ENCODE measurements around the gene TRAF3IP3. TPM values are rescaled to one million over a fixed set of nuclear protein-coding genes. Genes with fewer than 3 reads are reported as not detected.
A peak's percentile ranks its signal among the peaks of the same experiment; 100 is the strongest.

TRAF3IP3 gene
- polyA plus RNA-seq, 1 of the 3 experiments (the other 2 are of a cell fraction): 0.31 TPM

GRCh38 chr1:209827384-209828262 is 71.8 kb downstream of the TRAF3IP3 start, which contains the start of gene UTP25 (continued):
- TF ChIP-seq SIN3A (IDR thresholded peaks at IDR 0.05; ENCODE audit: borderline replicate concordance, low read depth, low read length): peak; percentile 100

- 87% methylated on average over 2 of the region's 2 CpGs for whole genome bisulfite sequencing (ENCODE audit: low lambda C conversion rate)
- H3K27ac ChIP-seq (ENCODE audit: low read depth in 2 of 2, low read length in 1 of 2): peak overlapping the region in 1 of 2 experiments; percentile 98; a peak in 3 of 4 replicates
- no peak overlapping the region for H2AFZ ChIP-seq (ENCODE audit: low read depth)
- DNase-seq: no peak
- no peaks in the 10 kb centered on the region for H4K20me1 ChIP-seq (ENCODE audit: insufficient read depth)
- peak overlapping the region; percentile 49 for H3K4me2 ChIP-seq
- peak overlapping the region in 1 of 2 experiments; percentile 42; a peak in 2 of 4 replicates for H3K4me3 ChIP-seq (ENCODE audit: low read depth in 2 of 2, low read length in 1 of 2)
- peaks cover 2 to 37% of the 10 kb centered on the region in 2 experiments for H3K4me1 ChIP-seq (ENCODE audit: control insufficient read depth in 1 of 2, insufficient read depth in 2 of 2, low read depth in 1 of 2, low read length in 1 of 2)
- H3K9me3 ChIP-seq: no peaks in the 10 kb centered on the region
- H3K9me2 ChIP-seq: no peaks in the 10 kb centered on the region
- ChIA-PET CTCF (no interaction called here), POLR2A (no interaction called here)
- no peak for TF ChIP-seq GABPA (IDR thresholded peaks at IDR 0.05; ENCODE audit: low read depth)
- TF ChIP-seq, protein P1, sequence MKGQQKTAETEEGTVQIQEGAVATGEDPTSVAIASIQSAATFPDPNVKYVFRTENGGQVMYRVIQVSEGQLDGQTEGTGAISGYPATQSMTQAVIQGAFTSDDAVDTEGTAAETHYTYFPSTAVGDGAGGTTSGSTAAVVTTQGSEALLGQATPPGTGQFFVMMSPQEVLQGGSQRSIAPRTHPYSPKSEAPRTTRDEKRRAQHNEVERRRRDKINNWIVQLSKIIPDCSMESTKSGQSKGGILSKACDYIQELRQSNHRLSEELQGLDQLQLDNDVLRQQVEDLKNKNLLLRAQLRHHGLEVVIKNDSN (IDR thresholded peaks at IDR 0.05; ENCODE audit: borderline replicate concordance, low read depth): peak; percentile 49; the same call in 1 of the 2 replicates
- no peaks in the 10 kb centered on the region for H3K27me3 ChIP-seq (ENCODE audit: insufficient read depth)
- H3K79me2 ChIP-seq (ENCODE audit: insufficient read depth): peaks cover 58% of the 10 kb centered on the region
- H3K9ac ChIP-seq: peak overlapping the region; percentile 37; the same call in 1 of the 2 replicates
- peaks cover 46 to 49% of the 10 kb centered on the region in 2 experiments for H3K36me3 ChIP-seq (replicated peaks in 1 of 2; ENCODE audit: control insufficient read depth in 1 of 2, insufficient read depth in 2 of 2, low read length in 1 of 2)
- peaks cover 62% of the 10 kb centered on the region for H3F3A ChIP-seq (replicated peaks; ENCODE audit: insufficient read depth)
Measured at GRCh38 chr1:209829716-209830115, 73.9 kb downstream of the TRAF3IP3 start.

GRCh38 chr1:209830722-209831121 is 74.9 kb downstream of the TRAF3IP3 start:
- H3K9me3 ChIP-seq: no peaks in the 10 kb centered on the region
- peaks cover 56 to 58% of the 10 kb centered on the region in 2 experiments for H3K36me3 ChIP-seq (replicated peaks in 1 of 2; ENCODE audit: control insufficient read depth in 1 of 2, insufficient read depth in 2 of 2, low read length in 1 of 2)
- peak overlapping the region in 1 of 2 experiments; percentile 98; a peak in 3 of 4 replicates for H3K27ac ChIP-seq (ENCODE audit: low read depth in 2 of 2, low read length in 1 of 2)
- peak overlapping the region; percentile 49 for H3K4me2 ChIP-seq
- H3K4me3 ChIP-seq (ENCODE audit: low read depth in 2 of 2, low read length in 1 of 2): no peak overlapping the region
- DNase-seq: no peak
- H3F3A ChIP-seq (replicated peaks; ENCODE audit: insufficient read depth): peaks cover 62% of the 10 kb centered on the region
- H3K27me3 ChIP-seq (ENCODE audit: insufficient read depth): no peaks in the 10 kb centered on the region
- H3K9ac ChIP-seq: peak overlapping the region; percentile 37; the same call in 1 of the 2 replicates
- peaks cover 58% of the 10 kb centered on the region for H3K79me2 ChIP-seq (ENCODE audit: insufficient read depth)
- no peaks in the 10 kb centered on the region for H4K20me1 ChIP-seq (ENCODE audit: insufficient read depth)
- no peaks in the 10 kb centered on the region for H3K9me2 ChIP-seq
- no peak overlapping the region for H2AFZ ChIP-seq (ENCODE audit: low read depth)
- CTCF ChIA-PET: interaction anchor here (4.3 kb wide), 1 partner anchor 30 kb away, joined by 14 read pairs; no protein-coding TSS in a partner anchor
- WGBS (ENCODE audit: low lambda C conversion rate): 94% methylated on average over 3 of the region's 3 CpGs
- H3K4me1 ChIP-seq (ENCODE audit: control insufficient read depth in 1 of 2, insufficient read depth in 2 of 2, low read depth in 1 of 2, low read length in 1 of 2): peaks cover 2 to 45% of the 10 kb centered on the region in 2 experiments
- POLR2A ChIA-PET: no interaction called here
- TF ChIP-seq, protein P2, sequence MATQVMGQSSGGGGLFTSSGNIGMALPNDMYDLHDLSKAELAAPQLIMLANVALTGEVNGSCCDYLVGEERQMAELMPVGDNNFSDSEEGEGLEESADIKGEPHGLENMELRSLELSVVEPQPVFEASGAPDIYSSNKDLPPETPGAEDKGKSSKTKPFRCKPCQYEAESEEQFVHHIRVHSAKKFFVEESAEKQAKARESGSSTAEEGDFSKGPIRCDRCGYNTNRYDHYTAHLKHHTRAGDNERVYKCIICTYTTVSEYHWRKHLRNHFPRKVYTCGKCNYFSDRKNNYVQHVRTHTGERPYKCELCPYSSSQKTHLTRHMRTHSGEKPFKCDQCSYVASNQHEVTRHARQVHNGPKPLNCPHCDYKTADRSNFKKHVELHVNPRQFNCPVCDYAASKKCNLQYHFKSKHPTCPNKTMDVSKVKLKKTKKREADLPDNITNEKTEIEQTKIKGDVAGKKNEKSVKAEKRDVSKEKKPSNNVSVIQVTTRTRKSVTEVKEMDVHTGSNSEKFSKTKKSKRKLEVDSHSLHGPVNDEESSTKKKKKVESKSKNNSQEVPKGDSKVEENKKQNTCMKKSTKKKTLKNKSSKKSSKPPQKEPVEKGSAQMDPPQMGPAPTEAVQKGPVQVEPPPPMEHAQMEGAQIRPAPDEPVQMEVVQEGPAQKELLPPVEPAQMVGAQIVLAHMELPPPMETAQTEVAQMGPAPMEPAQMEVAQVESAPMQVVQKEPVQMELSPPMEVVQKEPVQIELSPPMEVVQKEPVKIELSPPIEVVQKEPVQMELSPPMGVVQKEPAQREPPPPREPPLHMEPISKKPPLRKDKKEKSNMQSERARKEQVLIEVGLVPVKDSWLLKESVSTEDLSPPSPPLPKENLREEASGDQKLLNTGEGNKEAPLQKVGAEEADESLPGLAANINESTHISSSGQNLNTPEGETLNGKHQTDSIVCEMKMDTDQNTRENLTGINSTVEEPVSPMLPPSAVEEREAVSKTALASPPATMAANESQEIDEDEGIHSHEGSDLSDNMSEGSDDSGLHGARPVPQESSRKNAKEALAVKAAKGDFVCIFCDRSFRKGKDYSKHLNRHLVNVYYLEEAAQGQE (IDR thresholded peaks at IDR 0.05; ENCODE audit: low read depth, low read length): no peak
- TF ChIP-seq FOXJ3 (CRISPR knock-in tag; IDR thresholded peaks at IDR 0.05) (no peak), MAX (IDR thresholded peaks at IDR 0.05; ENCODE audit: low read depth) (no peak), GABPA (IDR thresholded peaks at IDR 0.05; ENCODE audit: low read depth) (no peak), POLR2AphosphoS5 (IDR thresholded peaks at IDR 0.05; ENCODE audit: low read depth, low read length) (no peak), RFX5 (IDR thresholded peaks at IDR 0.05; ENCODE audit: low read length) (no peak), JUND (IDR thresholded peaks at IDR 0.05) (no peak), MXI1 (IDR thresholded peaks at IDR 0.05; ENCODE audit: low read depth, low read length) (no peak), IRF3 (IDR thresholded peaks at IDR 0.05; ENCODE audit: low read depth, low read length) (no peak)
- TF ChIP-seq, protein P3, sequence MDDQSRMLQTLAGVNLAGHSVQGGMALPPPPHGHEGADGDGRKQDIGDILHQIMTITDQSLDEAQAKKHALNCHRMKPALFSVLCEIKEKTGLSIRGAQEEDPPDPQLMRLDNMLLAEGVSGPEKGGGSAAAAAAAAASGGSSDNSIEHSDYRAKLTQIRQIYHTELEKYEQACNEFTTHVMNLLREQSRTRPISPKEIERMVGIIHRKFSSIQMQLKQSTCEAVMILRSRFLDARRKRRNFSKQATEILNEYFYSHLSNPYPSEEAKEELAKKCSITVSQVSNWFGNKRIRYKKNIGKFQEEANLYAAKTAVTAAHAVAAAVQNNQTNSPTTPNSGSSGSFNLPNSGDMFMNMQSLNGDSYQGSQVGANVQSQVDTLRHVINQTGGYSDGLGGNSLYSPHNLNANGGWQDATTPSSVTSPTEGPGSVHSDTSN (IDR thresholded peaks at IDR 0.05): no peak
- TF ChIP-seq, protein P1 (IDR thresholded peaks at IDR 0.05; ENCODE audit: borderline replicate concordance, low read depth): no peak
- TF ChIP-seq, protein P4, sequence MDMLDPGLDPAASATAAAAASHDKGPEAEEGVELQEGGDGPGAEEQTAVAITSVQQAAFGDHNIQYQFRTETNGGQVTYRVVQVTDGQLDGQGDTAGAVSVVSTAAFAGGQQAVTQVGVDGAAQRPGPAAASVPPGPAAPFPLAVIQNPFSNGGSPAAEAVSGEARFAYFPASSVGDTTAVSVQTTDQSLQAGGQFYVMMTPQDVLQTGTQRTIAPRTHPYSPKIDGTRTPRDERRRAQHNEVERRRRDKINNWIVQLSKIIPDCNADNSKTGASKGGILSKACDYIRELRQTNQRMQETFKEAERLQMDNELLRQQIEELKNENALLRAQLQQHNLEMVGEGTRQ (IDR thresholded peaks at IDR 0.05; ENCODE audit: borderline replicate concordance, low read depth, low read length): no peak

All from SK-N-SH (cell line).